NCI-H146 (cell line): ENCODE results near the gene UNC5B.
"Not testable (repeated sequence)": the region's sequence is repeated elsewhere in the genome, so short reads cannot be mapped to it uniquely, and the experiment has no call there.

Experiments used
- DNase-seq: peaks from one replicate; lab custom pipeline; 2025; lab: John Stamatoyannopoulos, UW

UNC5B gene

GRCh38 chr10:71209731-71210541, 2.4 kb upstream of the UNC5B start:
- no peak for DNase-seq

- DNase-seq: no peak
These were observed 1.9 kb upstream of the UNC5B start for GRCh38 chr10:71210542-71210871.

GRCh38 chr10:71211053-71211452, 1.3 kb upstream of the UNC5B start:
- DNase-seq: no peak

DNA sequence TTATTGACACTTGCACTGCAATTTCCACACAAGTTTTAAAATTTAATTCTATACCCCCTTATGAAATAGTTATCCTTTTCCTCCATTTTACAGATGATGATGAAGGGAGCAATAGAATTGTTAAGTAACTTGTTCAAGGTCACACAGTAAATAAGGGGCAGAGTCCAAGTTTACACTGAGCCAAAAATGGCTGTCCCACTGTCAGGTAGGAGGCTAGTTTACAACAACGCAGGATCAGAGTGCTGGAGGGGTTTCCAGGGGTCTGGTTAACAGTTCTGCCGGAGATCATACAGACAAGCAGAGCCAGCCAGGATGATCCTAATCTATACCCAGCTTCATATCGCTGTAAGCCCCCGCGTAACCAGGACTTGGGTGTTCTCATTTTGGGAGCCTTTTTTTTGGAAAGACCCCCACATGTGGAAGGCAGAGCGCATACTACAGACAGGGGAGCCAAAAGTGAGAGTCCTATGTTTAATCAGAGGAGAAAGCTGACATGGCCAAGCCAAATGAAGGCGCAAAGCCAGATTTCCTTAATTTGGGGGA, 524 bp upstream of the UNC5B start:
- no peak for DNase-seq

DNA sequence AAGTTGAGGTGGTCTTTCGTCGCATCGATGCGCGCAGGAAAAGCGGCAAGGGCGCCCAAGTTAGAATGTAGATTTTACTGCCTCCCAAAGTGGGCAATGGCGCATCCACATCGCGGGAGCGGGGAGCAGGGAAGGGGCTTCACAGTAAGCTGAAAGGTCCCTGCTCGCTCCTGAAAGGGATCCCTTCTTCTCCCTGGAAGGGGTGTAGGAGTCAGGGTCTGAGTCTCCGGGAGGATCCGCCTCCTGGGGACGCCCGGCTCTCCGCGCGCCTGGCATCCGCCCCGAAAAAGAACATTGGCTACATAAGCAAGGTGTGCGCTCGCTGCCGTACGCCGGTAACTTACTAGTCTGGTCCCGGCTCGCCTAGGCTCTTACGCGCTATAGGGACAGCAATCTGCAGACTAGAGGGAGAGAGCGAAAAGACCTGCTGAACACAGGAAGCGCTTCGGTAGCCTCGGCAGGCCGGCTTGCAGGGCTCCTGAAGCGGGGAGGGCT, 804 bp downstream of the UNC5B start:
- DNase-seq: peak; percentile 84

DNA sequence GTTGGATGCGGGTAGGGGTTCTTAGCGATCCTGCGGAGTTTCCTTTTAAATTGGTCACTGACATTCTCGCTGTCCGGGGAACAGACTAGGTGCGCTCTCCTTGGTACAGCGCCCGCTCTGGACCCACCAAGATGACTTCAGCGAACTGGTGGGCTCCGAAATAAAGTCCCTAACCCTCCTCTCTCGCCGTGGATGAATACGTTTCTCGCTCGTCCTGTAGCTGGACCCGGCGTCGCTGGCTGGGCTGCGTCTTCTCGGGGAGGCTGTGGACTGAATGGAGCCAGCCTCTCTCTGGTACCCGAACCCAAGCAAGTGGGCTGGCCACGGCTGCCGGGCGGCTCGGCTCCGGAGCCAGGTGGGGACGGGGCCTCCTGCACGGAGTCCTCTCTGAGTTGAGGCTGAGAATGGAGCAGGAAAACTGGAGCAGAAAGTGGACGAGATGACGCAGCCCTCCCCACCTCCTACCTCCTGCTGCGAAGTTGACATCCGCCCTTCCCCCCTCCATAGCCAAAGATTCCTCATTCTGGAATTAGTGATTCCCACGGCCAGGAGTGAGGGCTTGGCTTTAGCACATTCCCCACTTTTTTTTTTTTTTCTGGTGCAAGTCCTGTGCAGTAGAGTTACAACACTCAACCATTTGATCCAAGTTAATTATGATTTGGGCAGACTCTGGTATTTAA, 1.5 kb downstream of the UNC5B start:
- peak; percentile 51 for DNase-seq

- no peak for DNase-seq
These were observed 2.5 kb downstream of the UNC5B start for GRCh38 chr10:71214641-71215559.

- no peak for DNase-seq
These were observed 4.0 kb downstream of the UNC5B start for GRCh38 chr10:71216363-71216695.

DNA sequence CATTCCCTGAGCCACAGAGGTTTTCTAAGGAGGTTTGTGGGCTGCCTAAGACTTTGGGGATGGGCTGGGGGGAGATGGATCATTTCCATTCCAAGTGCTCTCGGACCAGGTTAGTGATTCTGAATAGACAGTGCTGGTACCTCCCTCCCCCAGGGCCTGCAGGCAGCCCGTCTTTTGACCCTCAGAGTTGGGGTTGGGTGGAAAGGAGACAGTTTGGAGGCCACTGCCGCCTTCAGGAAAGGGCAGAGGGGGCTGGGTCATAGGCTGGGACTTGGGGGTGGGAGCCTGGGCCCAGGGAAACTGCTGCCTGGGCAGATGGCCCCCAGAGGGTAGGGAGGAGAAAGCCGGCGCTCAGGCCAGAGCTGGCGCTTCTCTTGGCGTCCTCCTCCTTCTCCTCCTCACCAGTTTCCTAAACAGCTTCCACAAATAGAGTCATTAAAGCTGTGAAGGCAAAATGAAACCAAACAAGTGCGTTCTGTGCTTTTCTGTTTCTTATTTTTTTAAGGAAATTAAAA, 4.4 kb downstream of the UNC5B start:
- DNase-seq: no peak

- DNase-seq: peak; percentile 75
These were observed 5.1 kb downstream of the UNC5B start for GRCh38 chr10:71217266-71218045.

DNA sequence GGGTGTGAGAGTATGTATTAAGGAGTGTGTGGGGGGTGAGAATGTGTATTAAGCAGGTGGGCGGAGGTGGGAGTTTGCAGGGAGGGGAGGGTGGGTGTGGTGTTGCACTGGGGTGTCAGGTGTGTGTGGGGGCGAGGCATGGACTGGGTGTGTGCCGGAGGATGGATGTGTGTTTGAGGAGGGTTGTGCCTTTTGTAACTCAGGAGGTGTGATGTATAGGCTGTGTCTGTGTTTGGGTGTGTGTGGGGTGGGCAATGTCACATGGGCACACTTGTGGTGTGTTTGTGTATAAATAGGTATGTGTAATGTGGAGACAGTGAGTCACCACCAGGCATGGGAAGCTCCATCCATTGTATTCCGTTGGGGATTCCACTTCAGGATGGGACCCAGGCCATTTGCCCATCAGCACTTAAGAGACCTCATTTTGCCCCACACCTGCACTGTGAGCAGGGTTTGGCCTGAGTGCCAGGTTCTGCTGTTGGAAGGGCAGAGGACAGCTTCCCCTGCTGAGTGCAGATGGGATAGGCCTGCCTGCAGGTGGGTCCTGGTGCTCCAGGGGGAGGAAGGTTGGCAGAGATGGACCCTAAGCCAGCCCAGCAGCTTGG, 5.8 kb downstream of the UNC5B start:
- DNase-seq: no peak

DNA sequence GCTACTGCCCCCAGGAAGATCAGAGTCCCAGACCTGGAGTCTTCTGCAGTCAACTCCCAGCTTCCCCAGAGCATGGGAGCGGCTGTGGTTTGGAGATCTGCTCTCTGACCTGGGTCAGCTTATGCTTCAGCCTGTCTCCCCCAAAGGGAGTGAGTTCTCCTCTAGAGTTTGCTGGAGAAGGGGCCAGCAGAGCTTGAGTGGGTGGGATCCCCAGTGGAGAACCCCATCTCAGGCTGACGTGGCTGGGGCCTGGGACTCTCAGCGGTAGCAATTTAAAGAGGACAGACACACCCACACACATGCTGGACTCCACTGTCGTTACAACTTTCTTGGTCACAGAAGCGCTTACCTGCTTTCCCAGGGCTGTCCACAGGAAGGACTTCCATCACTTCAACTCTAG, 6.3 kb downstream of the UNC5B start:
- DNase-seq: no peak

DNA sequence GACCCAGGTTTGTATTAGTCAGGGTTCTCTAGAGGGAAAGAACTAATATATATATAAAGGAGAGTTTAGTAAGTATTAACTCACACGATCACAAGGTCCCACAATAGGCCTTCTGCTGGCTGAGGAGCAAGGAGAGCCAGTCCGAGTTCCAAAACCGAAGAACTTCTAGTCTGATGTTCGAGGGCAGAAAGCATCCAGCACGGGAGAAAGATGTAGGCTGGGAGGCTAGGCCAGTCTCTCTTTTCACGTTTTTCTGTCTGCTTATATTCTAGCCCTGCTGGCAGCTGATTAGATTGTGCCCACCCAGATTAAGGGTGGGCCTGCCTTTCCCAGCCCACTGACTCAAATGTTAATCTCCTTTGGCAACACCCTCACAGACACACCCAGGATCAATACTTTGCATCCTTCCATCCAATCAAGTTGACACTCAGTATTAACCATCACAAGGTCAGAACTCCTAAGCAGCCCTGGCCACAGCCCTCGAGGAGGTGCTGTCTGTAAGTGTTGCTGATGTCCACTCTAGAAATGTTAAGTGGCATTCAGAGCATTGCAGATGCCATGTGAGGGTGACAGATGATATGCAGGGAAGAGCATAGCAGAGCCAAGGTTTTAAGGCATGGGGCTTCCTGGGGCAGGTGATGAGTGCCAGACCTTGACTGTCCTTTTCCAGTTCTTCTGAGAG, 7.0 kb downstream of the UNC5B start:
- not testable (repeated sequence) for DNase-seq

DNA sequence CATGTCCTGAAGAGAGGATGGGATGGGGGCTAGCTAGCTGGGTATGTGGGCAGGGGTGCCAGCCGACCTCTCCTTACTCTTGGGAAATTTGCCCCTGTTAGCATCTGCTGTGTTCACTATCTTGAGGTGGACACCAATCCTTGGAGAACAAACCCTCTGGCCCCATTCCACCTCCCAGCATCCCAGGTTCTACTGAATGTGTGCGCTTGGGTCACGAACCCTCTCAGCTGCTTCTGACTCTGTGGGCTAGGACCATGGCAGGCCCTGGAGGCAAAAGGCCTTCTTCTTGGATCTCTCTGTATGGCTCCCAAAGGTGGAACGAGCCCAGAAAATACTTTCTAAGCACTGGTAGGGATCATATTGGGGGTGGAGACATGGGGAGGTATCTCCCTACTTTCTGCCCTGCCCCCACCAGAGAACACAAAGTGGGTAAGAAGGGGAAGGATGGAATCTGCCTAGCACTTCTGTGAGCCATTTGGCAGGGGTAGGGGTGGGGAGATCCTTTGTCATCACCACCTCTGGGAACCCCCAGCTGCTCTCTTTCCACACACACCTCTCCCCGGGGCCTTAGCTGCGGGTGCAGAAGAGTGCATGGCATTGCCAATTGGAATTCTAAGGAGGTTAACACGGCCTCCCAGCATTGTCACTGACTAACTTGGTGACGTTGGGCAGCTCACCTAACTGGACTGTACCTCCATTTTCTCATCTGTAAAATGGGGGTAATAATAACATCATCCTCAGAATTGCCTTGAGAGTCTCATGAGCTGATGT, 7.7 kb downstream of the UNC5B start:
- DNase-seq: no peak

- DNase-seq: no peak
These were observed 8.5 kb downstream of the UNC5B start for GRCh38 chr10:71220689-71221540.

DNA sequence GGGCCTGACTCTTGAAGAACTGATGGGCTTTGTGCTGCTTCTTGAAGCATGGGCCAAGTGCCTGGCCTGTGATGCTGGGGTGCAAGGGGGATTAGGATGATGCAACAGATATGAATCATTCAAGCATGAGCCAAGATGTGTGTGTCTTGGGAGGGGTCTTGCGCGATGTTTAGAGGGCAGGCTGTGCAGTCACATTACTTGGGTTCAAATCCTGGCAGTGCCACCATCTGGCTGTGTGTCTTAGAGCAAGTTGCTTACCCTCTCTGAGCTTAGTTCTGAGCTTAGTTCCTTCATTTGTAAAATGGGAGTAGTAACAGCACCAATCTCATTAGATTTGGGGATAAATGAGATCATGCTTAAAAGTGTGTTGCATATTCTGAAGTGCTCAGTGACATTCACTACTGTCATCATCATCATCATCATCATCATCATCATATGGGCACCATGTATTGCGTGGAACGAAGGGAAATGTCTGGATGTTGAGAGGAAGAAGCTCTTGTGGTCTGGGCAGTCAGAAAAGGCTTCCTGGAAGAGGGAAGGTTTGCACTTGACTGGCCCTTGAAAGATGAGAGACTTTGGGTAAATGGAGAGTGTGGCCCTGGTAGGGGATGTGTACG, 9.3 kb downstream of the UNC5B start:
- no peak for DNase-seq

DNA sequence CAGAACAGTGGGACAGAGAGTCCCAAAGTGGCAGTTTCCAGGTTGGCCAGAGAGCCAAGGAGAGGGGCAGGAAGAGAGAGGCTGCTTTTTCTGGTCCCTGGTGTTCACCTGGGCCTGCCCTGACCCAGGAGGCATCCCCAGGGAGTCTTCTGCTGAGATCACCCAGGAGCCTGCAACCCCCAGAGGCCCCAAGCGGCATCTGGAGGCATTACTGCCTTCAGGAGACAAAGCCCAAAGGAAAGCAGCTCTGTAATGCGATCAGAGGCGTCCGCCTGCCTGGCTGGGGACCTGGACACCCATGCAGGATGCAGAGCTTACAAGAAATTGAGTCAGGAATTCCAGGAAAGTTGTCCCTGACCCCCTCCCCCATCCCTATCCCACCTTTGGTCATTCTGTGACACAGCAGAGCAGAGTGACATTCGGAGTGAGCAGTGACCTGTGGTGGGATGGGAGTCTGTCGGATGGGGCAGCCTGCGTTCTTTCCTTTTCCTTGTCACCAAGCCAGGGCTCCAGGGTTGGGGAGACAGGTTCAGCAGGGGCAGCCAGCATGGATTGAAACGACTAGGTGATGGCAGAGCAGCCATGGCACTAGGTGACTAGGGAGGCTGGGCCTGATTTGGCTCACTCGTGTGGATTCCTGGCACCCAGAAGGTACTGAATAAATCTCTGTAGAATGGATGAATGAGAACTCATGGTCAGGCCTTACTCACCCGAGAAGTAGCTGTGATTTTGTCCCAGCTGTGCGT, 10.4 kb downstream of the UNC5B start:
- DNase-seq: no peak
